Measurements from ENCODE around the gene PCDHGB4. TPM values are rescaled to one million over a fixed set of nuclear protein-coding genes. Genes with fewer than 3 reads are reported as not detected.
"Not testable (repeated sequence)": the region's sequence is repeated elsewhere in the genome, so short reads cannot be mapped to it uniquely, and the experiment has no call there.

PCDHGB4 gene
- total RNA-seq, 3 donors from 2014 or later (not counting 1 experiment from before 2014, with no cell fraction given) = 0.31 to 0.40 TPM; not detected in 1

- intact Hi-C loops (cut with micrococcal nuclease); H3K9me3 Mint-ChIP-seq; H3K27ac ChIP-seq (ENCODE audit: low read length); H3K4me3 ChIP-seq (ENCODE audit: low read length); H3K36me3 ChIP-seq (ENCODE audit: control insufficient read depth, insufficient read depth, low read length): not testable (repeated sequence)
- DNase-seq (peak in 1 of 2 donors; percentile 59), ATAC-seq (peak; percentile 78 to 84 (median 81))
- TF ChIP-seq CTCF (IDR thresholded peaks at IDR 0.05) = peak; percentile 51
- H3K4me1 Mint-ChIP-seq = peaks cover 30 to 43% of the 10 kb centered on the region in 2 donors
- WGBS (ENCODE audit: insufficient coverage) = 7% methylated on average over 47 of the region's 47 CpGs
- peak within 1 kb of the TSS; percentile 88 for H3K4me3 Mint-ChIP-seq
- H3K27me3 Mint-ChIP-seq (ENCODE audit: low read depth in 2 of 2) = peaks cover 68 to 82% of the 10 kb centered on the region in 2 donors
- Histone ChIP-seq H3K9me3 (ENCODE audit: control insufficient read depth, insufficient read depth, low read length) (peaks cover 35% of the 10 kb centered on the region), H3K4me1 (ENCODE audit: control insufficient read depth, insufficient read depth, low read length) (peaks cover 25% of the 10 kb centered on the region), H3K27me3 (ENCODE audit: control insufficient read depth, insufficient read depth, low read length) (peaks cover 84% of the 10 kb centered on the region)
- H3K36me3 Mint-ChIP-seq = peaks cover 25% of the 10 kb centered on the region
- peak within 1 kb of the TSS in 1 of 2 donors; percentile 36 for H3K27ac Mint-ChIP-seq
Observed at GRCh38 chr5:141417494-141418172, 30.1 kb downstream of the PCDHGB4 start, which contains the start of gene PCDHGB7. Gene PCDHGB7, plus strand, starts transcription at chr5:141417677. Its CDS starts 183 bp downstream, at chr5:141417860.

GRCh38 chr5:141419074-141419880, 31.8 kb downstream of the PCDHGB4 start:
- Mint-ChIP-seq H3K4me1 (peaks cover 14 to 27% of the 10 kb centered on the region in 2 donors), H3K4me3 (no peak overlapping the region), H3K9me3 (peaks cover 0 to 5% of the 10 kb centered on the region in 2 donors), H3K27me3 (ENCODE audit: low read depth in 2 of 2) (peaks cover 68 to 69% of the 10 kb centered on the region in 2 donors), H3K27ac (no peak overlapping the region), H3K36me3 (peaks cover 18% of the 10 kb centered on the region)
- intact Hi-C loops (cut with micrococcal nuclease) = no loop called here
- 47% methylated on average over 74 of the region's 74 CpGs for WGBS (ENCODE audit: insufficient coverage)
- Histone ChIP-seq H3K36me3 (ENCODE audit: control insufficient read depth, insufficient read depth, low read length) (no peaks in the 10 kb centered on the region), H3K27me3 (ENCODE audit: control insufficient read depth, insufficient read depth, low read length) (peaks cover 74% of the 10 kb centered on the region), H3K9me3 (ENCODE audit: control insufficient read depth, insufficient read depth, low read length) (peaks cover 36% of the 10 kb centered on the region), H3K27ac (ENCODE audit: low read length) (no peak overlapping the region), H3K4me1 (ENCODE audit: control insufficient read depth, insufficient read depth, low read length) (peaks cover 15% of the 10 kb centered on the region), H3K4me3 (ENCODE audit: low read length) (no peak overlapping the region)
- ATAC-seq = no peak
- DNase-seq = no peak
- no peak for TF ChIP-seq CTCF (IDR thresholded peaks at IDR 0.05)

- H3K4me1 ChIP-seq (ENCODE audit: control insufficient read depth, insufficient read depth, low read length) = peaks cover 11% of the 10 kb centered on the region
- peak; percentile 46 to 61 (median 53) for ATAC-seq
- H3K36me3 Mint-ChIP-seq = peaks cover 16% of the 10 kb centered on the region
- peak in 1 of 2 donors; percentile 56 for DNase-seq
- peak within 1 kb of the TSS; percentile 6 for H3K4me3 ChIP-seq (ENCODE audit: low read length)
- peaks cover 0 to 5% of the 10 kb centered on the region in 2 donors for H3K9me3 Mint-ChIP-seq
- peaks cover 72% of the 10 kb centered on the region for H3K27me3 ChIP-seq (ENCODE audit: control insufficient read depth, insufficient read depth, low read length)
- no peak within 1 kb of the TSS for H3K27ac Mint-ChIP-seq
- peaks cover 60% of the 10 kb centered on the region in 2 donors for H3K27me3 Mint-ChIP-seq (ENCODE audit: low read depth in 2 of 2)
- no peak within 1 kb of the TSS for H3K27ac ChIP-seq (ENCODE audit: low read length)
- peaks cover 10 to 18% of the 10 kb centered on the region in 2 donors for H3K4me1 Mint-ChIP-seq
- intact Hi-C loops (cut with micrococcal nuclease) = loop anchor here (5.0 kb wide), 1 partner anchor 34 kb away; the partner anchor contains the start of gene PCDHGB4
- peaks cover 36% of the 10 kb centered on the region for H3K9me3 ChIP-seq (ENCODE audit: control insufficient read depth, insufficient read depth, low read length)
- 9% methylated on average over 41 of the region's 42 CpGs for WGBS (ENCODE audit: insufficient coverage)
- peak within 1 kb of the TSS; percentile 58 for H3K4me3 Mint-ChIP-seq
- H3K36me3 ChIP-seq (ENCODE audit: control insufficient read depth, insufficient read depth, low read length) = no peaks in the 10 kb centered on the region
- TF ChIP-seq CTCF (IDR thresholded peaks at IDR 0.05) = peak; percentile 56
Observed at GRCh38 chr5:141420855-141421488, 33.5 kb downstream of the PCDHGB4 start, which contains the start of gene PCDHGA11. Gene PCDHGA11, plus strand, starts transcription at chr5:141421051. Its CDS starts 177 bp downstream, at chr5:141421228.

Data from natural killer cell (primary cell).